ENCODE measurements around the gene METTL21A.

DNA sequence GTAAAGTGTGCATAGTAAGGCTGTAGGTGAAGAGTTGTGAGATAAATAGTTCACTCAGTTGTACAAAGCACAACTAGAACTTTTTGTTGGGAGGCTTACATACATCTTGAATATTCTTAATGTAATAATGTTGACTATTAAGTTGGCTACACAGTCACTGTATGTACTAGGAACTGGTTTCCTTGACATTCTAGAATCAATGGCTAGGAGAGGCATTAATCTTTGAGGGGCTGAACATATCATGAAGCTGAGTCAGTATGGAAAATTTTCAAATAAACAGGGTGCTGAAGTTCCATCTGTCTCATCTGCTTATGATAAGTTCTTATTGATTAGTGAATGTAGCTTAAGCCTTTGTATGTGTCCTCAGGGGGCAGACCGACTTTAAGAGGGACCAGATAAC is 23.4 kb downstream of the METTL21A start:
- no peak for TF ChIP-seq POLR2A (IDR thresholded peaks at IDR 0.05)
- no peak for TF ChIP-seq CTCF (IDR thresholded peaks at IDR 0.05)

Measured in testis (tissue), 2 donors.